Ishikawa (cell line): Measurements from ENCODE around the gene PODNL1.

Source experiments
- EGR1 ChIP-seq: IDR thresholded peaks from 2 replicates; pipeline ENCODE4 v1.6.1; 2012
- EP300 ChIP-seq: IDR thresholded peaks from 2 replicates; pipeline ENCODE4 v1.6.1; 2012; ENCODE audit warnings: borderline replicate concordance
- NFIC ChIP-seq: IDR thresholded peaks from 2 replicates; pipeline ENCODE4 v1.6.1; 2012
- TEAD4 ChIP-seq: IDR thresholded peaks from 2 replicates; pipeline ENCODE4 v1.6.1; 2012
- YY1 ChIP-seq: IDR thresholded peaks from 2 replicates; pipeline ENCODE4 v1.6.1; 2012; ENCODE audit warnings: low read depth
- ZBTB7A ChIP-seq: IDR thresholded peaks from 2 replicates; pipeline ENCODE4 v1.6.1; 2012; ENCODE audit warnings: low read depth
- TF ChIP-seq, protein P1 (sequence below): IDR thresholded peaks from 2 replicates; pipeline ENCODE4 v1.6.1; 2012; ENCODE audit warnings: low read depth, mild to moderate bottlenecking

DNA sequence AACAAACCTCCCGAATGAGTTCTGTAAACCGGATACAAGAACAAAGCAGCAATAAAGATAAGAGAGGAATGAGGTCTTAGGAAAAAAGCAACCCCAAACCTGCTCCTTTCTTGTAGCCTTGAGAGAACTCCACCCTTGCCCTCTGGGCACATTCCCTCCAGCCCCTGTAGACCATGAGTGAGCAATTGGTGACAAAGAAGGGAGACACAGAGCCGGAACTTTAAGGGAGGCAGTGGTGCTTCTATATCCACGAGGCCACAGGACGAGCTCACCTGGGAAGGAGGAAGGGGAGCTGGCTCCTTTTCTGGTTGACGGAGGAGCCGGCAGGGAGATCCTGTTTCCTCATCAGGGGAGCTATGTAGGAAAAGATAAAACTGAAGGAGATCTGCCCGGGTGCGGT lies 45.3 kb downstream of the PODNL1 start:
- TF ChIP-seq, protein P1, sequence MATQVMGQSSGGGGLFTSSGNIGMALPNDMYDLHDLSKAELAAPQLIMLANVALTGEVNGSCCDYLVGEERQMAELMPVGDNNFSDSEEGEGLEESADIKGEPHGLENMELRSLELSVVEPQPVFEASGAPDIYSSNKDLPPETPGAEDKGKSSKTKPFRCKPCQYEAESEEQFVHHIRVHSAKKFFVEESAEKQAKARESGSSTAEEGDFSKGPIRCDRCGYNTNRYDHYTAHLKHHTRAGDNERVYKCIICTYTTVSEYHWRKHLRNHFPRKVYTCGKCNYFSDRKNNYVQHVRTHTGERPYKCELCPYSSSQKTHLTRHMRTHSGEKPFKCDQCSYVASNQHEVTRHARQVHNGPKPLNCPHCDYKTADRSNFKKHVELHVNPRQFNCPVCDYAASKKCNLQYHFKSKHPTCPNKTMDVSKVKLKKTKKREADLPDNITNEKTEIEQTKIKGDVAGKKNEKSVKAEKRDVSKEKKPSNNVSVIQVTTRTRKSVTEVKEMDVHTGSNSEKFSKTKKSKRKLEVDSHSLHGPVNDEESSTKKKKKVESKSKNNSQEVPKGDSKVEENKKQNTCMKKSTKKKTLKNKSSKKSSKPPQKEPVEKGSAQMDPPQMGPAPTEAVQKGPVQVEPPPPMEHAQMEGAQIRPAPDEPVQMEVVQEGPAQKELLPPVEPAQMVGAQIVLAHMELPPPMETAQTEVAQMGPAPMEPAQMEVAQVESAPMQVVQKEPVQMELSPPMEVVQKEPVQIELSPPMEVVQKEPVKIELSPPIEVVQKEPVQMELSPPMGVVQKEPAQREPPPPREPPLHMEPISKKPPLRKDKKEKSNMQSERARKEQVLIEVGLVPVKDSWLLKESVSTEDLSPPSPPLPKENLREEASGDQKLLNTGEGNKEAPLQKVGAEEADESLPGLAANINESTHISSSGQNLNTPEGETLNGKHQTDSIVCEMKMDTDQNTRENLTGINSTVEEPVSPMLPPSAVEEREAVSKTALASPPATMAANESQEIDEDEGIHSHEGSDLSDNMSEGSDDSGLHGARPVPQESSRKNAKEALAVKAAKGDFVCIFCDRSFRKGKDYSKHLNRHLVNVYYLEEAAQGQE: no peak
- no peak for TF ChIP-seq TEAD4
- TF ChIP-seq EP300: no peak
- TF ChIP-seq EGR1: no peak
- no peak for TF ChIP-seq NFIC
- TF ChIP-seq YY1: no peak
- no peak for TF ChIP-seq ZBTB7A
